Measurements from ENCODE around the gene DDX3X.

The DDX3X gene

GRCh38 chrX:41293269-41293668, 40.7 kb upstream of the DDX3X start:
- no peaks in the 10 kb centered on the region for H3K27me3 ChIP-seq (ENCODE audit: control insufficient read depth, insufficient read depth, low read length)
- no peaks in the 10 kb centered on the region for H3K9me3 ChIP-seq (ENCODE audit: control insufficient read depth, low read length)
- H3K9ac ChIP-seq, result no peak overlapping the region
- no peak overlapping the region for H3K27ac ChIP-seq
- no peaks in the 10 kb centered on the region for H3K4me1 ChIP-seq
- H3K4me2 ChIP-seq (ENCODE audit: low read length), result no peak overlapping the region
- H2AFZ ChIP-seq, result no peak overlapping the region
- no peaks in the 10 kb centered on the region for H3K79me2 ChIP-seq
- TF ChIP-seq, protein P1, sequence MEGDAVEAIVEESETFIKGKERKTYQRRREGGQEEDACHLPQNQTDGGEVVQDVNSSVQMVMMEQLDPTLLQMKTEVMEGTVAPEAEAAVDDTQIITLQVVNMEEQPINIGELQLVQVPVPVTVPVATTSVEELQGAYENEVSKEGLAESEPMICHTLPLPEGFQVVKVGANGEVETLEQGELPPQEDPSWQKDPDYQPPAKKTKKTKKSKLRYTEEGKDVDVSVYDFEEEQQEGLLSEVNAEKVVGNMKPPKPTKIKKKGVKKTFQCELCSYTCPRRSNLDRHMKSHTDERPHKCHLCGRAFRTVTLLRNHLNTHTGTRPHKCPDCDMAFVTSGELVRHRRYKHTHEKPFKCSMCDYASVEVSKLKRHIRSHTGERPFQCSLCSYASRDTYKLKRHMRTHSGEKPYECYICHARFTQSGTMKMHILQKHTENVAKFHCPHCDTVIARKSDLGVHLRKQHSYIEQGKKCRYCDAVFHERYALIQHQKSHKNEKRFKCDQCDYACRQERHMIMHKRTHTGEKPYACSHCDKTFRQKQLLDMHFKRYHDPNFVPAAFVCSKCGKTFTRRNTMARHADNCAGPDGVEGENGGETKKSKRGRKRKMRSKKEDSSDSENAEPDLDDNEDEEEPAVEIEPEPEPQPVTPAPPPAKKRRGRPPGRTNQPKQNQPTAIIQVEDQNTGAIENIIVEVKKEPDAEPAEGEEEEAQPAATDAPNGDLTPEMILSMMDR (IDR thresholded peaks at IDR 0.05), result no peak
- H3K4me3 ChIP-seq (ENCODE audit: low read depth, low read length), result no peak overlapping the region
- H3K36me3 ChIP-seq (ENCODE audit: control insufficient read depth, insufficient read depth, low read length), result no peaks in the 10 kb centered on the region

DNA sequence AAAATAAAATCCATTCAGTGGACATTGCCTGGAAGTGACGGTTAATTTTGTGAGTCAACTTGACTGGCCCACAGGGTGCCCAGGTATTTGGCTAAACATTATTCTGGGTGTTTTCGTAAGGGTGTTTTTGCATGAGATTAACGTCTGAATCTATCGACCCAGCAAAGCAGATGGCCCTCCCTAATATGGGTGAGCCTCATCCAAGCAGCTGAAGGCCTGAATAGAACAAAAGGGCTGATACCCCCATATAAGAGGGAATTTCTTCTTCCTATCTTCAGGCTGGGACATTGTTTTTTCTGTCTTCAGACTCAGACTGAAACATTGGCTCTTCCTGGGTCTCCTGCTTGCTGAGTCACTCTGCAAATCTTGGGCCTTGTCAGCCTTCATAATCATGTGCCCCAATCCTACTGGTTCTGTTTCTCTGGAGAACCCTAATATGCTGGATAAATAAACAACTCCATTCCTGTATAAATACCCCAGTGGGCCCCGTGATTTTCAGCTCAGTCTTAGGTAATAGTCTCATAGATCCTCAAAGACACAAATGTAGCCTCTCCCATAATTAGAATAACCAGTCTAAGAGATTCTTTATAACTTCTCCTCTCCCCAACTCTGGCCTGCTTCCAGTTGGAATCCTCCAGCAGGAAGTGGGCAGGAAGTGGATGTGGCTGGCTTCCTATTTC, 33.1 kb upstream of the DDX3X start:
- Histone ChIP-seq H3K4me3 (ENCODE audit: low read depth, low read length) (no peak overlapping the region), H3K4me1 (no peaks in the 10 kb centered on the region), H3K9me3 (ENCODE audit: control insufficient read depth, low read length) (no peaks in the 10 kb centered on the region), H2AFZ (no peak overlapping the region), H3K27me3 (ENCODE audit: control insufficient read depth, insufficient read depth, low read length) (no peaks in the 10 kb centered on the region), H3K79me2 (no peaks in the 10 kb centered on the region), H3K4me2 (ENCODE audit: low read length) (no peak overlapping the region), H3K27ac (no peak overlapping the region), H3K36me3 (ENCODE audit: control insufficient read depth, insufficient read depth, low read length) (no peaks in the 10 kb centered on the region), H3K9ac (no peak overlapping the region)
- TF ChIP-seq, protein P1 (IDR thresholded peaks at IDR 0.05), result no peak

GRCh38 chrX:41301438-41301824, 32.5 kb upstream of the DDX3X start:
- no peak overlapping the region for H3K27ac ChIP-seq
- no peak overlapping the region for H2AFZ ChIP-seq
- TF ChIP-seq, protein P1 (IDR thresholded peaks at IDR 0.05), result no peak
- no peaks in the 10 kb centered on the region for H3K36me3 ChIP-seq (ENCODE audit: control insufficient read depth, insufficient read depth, low read length)
- H3K4me1 ChIP-seq, result no peaks in the 10 kb centered on the region
- H3K9me3 ChIP-seq (ENCODE audit: control insufficient read depth, low read length), result no peaks in the 10 kb centered on the region
- H3K4me2 ChIP-seq (ENCODE audit: low read length), result no peak overlapping the region
- H3K79me2 ChIP-seq, result no peaks in the 10 kb centered on the region
- H3K4me3 ChIP-seq (ENCODE audit: low read depth, low read length), result no peak overlapping the region
- no peaks in the 10 kb centered on the region for H3K27me3 ChIP-seq (ENCODE audit: control insufficient read depth, insufficient read depth, low read length)
- H3K9ac ChIP-seq, result no peak overlapping the region

- no peak overlapping the region for H3K4me2 ChIP-seq (ENCODE audit: low read length)
These were observed 31.6 kb upstream of the DDX3X start for GRCh38 chrX:41302370-41302769.

More at GRCh38 chrX:41302370-41302769, 31.6 kb upstream of the DDX3X start:
- Histone ChIP-seq H3K79me2 (no peaks in the 10 kb centered on the region), H3K27ac (no peak overlapping the region), H3K4me3 (ENCODE audit: low read depth, low read length) (no peak overlapping the region), H3K36me3 (ENCODE audit: control insufficient read depth, insufficient read depth, low read length) (no peaks in the 10 kb centered on the region), H3K9ac (no peak overlapping the region), H3K4me1 (no peaks in the 10 kb centered on the region), H3K9me3 (ENCODE audit: control insufficient read depth, low read length) (no peaks in the 10 kb centered on the region), H3K27me3 (ENCODE audit: control insufficient read depth, insufficient read depth, low read length) (no peaks in the 10 kb centered on the region), H2AFZ (no peak overlapping the region)
- TF ChIP-seq, protein P1 (IDR thresholded peaks at IDR 0.05), result no peak

Data from parathyroid adenoma (tissue), 2 donors.